Parathyroid adenoma (tissue), 2 donors: ENCODE data around the gene EEFSEC.

Source experiments
- H2AFZ ChIP-seq: fragments of 300-600 bp; sonication (generic); one replicate; pipeline ENCODE4 v1.7.0; 2017; ENCODE audit warnings: antibody characterized with exemption, mild to moderate bottlenecking
- H3K27ac ChIP-seq: fragments of 300-600 bp; sonication (generic); one replicate; pipeline ENCODE4 v1.7.0; 2017
- H3K27me3 ChIP-seq: fragments of 300-600 bp; sonication (generic); one replicate; pipeline ENCODE4 v1.7.0; 2017; ENCODE audit warnings: low read length; ENCODE audit not compliant: control insufficient read depth, insufficient read depth
- H3K36me3 ChIP-seq: fragments of 300-600 bp; sonication (generic); one replicate; pipeline ENCODE4 v1.7.0; 2017; ENCODE audit warnings: low read length; ENCODE audit not compliant: control insufficient read depth, insufficient read depth
- H3K4me1 ChIP-seq: fragments of 300-600 bp; sonication (generic); one replicate; pipeline ENCODE4 v1.7.0; 2017; ENCODE audit warnings: control low read depth
- H3K4me2 ChIP-seq: fragments of 300-600 bp; sonication (generic); one replicate; pipeline ENCODE4 v1.7.0; 2017; ENCODE audit warnings: low read length
- H3K4me3 ChIP-seq: fragments of 300-600 bp; sonication (generic); one replicate; pipeline ENCODE4 v1.7.0; 2017; ENCODE audit warnings: low read depth, low read length
- H3K79me2 ChIP-seq: fragments of 300-600 bp; sonication (generic); one replicate; pipeline ENCODE4 v1.7.0; 2017; ENCODE audit warnings: control low read depth
- H3K9ac ChIP-seq: fragments of 300-600 bp; sonication (generic); one replicate; pipeline ENCODE4 v1.7.0; 2017; ENCODE audit warnings: mild to moderate bottlenecking
- H3K9me3 ChIP-seq: fragments of 300-600 bp; sonication (generic); one replicate; pipeline ENCODE4 v1.7.0; 2017; ENCODE audit warnings: low read length; ENCODE audit not compliant: control insufficient read depth
- CTCF ChIP-seq: fragments of 300-600 bp; sonication (generic); IDR thresholded peaks from one replicate; pipeline ENCODE4 v1.7.0; 2017; ENCODE audit warnings: antibody characterized with exemption, mild to moderate bottlenecking
- donor health status: primary hyperparathyroidism.

Gene EEFSEC

GRCh38 chr3:128372707-128373533, 219.6 kb downstream of the EEFSEC start:
- no peaks in the 10 kb centered on the region for H3K79me2 ChIP-seq
- H3K36me3 ChIP-seq: no peaks in the 10 kb centered on the region
- no peak overlapping the region for H2AFZ ChIP-seq
- H3K9me3 ChIP-seq: no peaks in the 10 kb centered on the region
- no peak overlapping the region for H3K27ac ChIP-seq
- no peak overlapping the region for H3K9ac ChIP-seq
- H3K4me1 ChIP-seq: no peaks in the 10 kb centered on the region
- no peak for TF ChIP-seq CTCF
- no peaks in the 10 kb centered on the region for H3K27me3 ChIP-seq
- H3K4me3 ChIP-seq: no peak overlapping the region
- H3K4me2 ChIP-seq: no peak overlapping the region

- H3K27ac ChIP-seq: no peak overlapping the region
- no peaks in the 10 kb centered on the region for H3K36me3 ChIP-seq
- no peak overlapping the region for H3K4me2 ChIP-seq
- H3K27me3 ChIP-seq: no peaks in the 10 kb centered on the region
- H3K79me2 ChIP-seq: no peaks in the 10 kb centered on the region
- no peak overlapping the region for H3K9ac ChIP-seq
- no peaks in the 10 kb centered on the region for H3K9me3 ChIP-seq
- H3K4me1 ChIP-seq: peaks cover 2% of the 10 kb centered on the region
- TF ChIP-seq CTCF: no peak
- H2AFZ ChIP-seq: no peak overlapping the region
- no peak overlapping the region for H3K4me3 ChIP-seq
Observed at GRCh38 chr3:128374746-128375445, 221.6 kb downstream of the EEFSEC start.

- no peak for TF ChIP-seq CTCF
- Histone ChIP-seq H3K4me3 (no peak overlapping the region), H3K9ac (no peak overlapping the region), H3K27me3 (no peaks in the 10 kb centered on the region), H3K27ac (no peak overlapping the region), H2AFZ (no peak overlapping the region), H3K9me3 (no peaks in the 10 kb centered on the region), H3K79me2 (peaks cover 9% of the 10 kb centered on the region), H3K4me2 (no peak overlapping the region), H3K36me3 (no peaks in the 10 kb centered on the region), H3K4me1 (peaks cover 2% of the 10 kb centered on the region)
Observed at GRCh38 chr3:128376516-128376915, 223.2 kb downstream of the EEFSEC start.

- no peak for TF ChIP-seq CTCF
- no peak overlapping the region for H3K27ac ChIP-seq
- H3K4me2 ChIP-seq: no peak overlapping the region
- peaks cover 8% of the 10 kb centered on the region for H3K4me1 ChIP-seq
- H3K79me2 ChIP-seq: peaks cover 20% of the 10 kb centered on the region
- H3K9ac ChIP-seq: no peak overlapping the region
- H2AFZ ChIP-seq: no peak overlapping the region
- H3K9me3 ChIP-seq: no peaks in the 10 kb centered on the region
- H3K36me3 ChIP-seq: no peaks in the 10 kb centered on the region
- no peak overlapping the region for H3K4me3 ChIP-seq
- H3K27me3 ChIP-seq: no peaks in the 10 kb centered on the region
Observed at GRCh38 chr3:128378631-128379347, 225.5 kb downstream of the EEFSEC start.
